Left lung (tissue), 10 donors: ENCODE data around the gene FAM171A2. TPM values are rescaled to one million over a fixed set of nuclear protein-coding genes. Genes with fewer than 3 reads are reported as not detected.

ENCODE experiments used
- ATAC-seq: fragments of 200-7000 bp; cut with Tn5 transposase; one replicate; pipeline ENCODE4 v1.9.1; 2020; ENCODE audit warnings: moderate library complexity
- DNase-seq, 4 donors: peaks; one replicate each; pipeline ENCODE4 v3.0.0-alpha.2; 2013 to 2020
- H3K27ac ChIP-seq, 2 donors: fragments of 200-600 bp; sonication (generic) in 1 of 2; one replicate each; pipeline versions ENCODE4 v1.5.0 to v1.8.0; 2020 to 2021
- H3K27me3 ChIP-seq, 2 donors: fragments of 200-600 bp; sonication (generic) in 1 of 2; one replicate each; pipeline versions ENCODE4 v1.5.0 to v1.8.0; 2020 to 2021
- H3K36me3 ChIP-seq, 2 donors: fragments of 200-600 bp; sonication (generic) in 1 of 2; one replicate each; pipeline versions ENCODE4 v1.5.0 to v1.8.0; 2020 to 2021
- H3K4me1 ChIP-seq, 2 donors: fragments of 200-600 bp; one replicate each; pipeline ENCODE4 v1.8.0; 2021
- H3K4me3 ChIP-seq, 2 donors: fragments of 200-600 bp; sonication (generic) in 1 of 2; one replicate each; pipeline versions ENCODE4 v1.5.0 to v1.8.0; 2020 to 2021; ENCODE audit warnings: mild to moderate bottlenecking in 1 of 2
- H3K9me3 ChIP-seq, 2 donors: fragments of 200-600 bp; sonication (generic) in 1 of 2; one replicate each; pipeline versions ENCODE4 v1.5.0 to v1.8.0; 2020 to 2021
- intact Hi-C, 2 donors: fragments of 100-400 bp; cut with DNase I; formaldehyde crosslinking; loops; one replicate each; pipeline versions ENCODE4 v1.11.2 to v1.14.2; 2022
- polyA plus RNA-seq, 6 donors: library from polyadenylated mRNA; unstranded; fragments of 120-200 nt; gene quantifications; one replicate each; pipeline ENCODE4 v1.2.1, GENCODE V29; 2013; ENCODE audit not compliant: insufficient read length in 6 of 6
- total RNA-seq, 2 donors: library from RNA; stranded (reverse); fragmentation: NEBNext Ultra II Directional; extraction: Animal tissue kit (Norgen Biotek cat#: 25700); gene quantifications; one replicate each; pipeline ENCODE4 v1.2.1, GENCODE V29; 2021
- TF ChIP-seq, protein P1 (sequence below), 2 donors: fragments of 200-600 bp; sonication (generic) in 1 of 2; IDR thresholded peaks; one replicate each; pipeline versions ENCODE4 v1.5.0 to v1.8.0; 2021; ENCODE audit warnings: antibody characterized with exemption in 2 of 2
- donor health status: DM: no; HTN: yes; CAD: no.
- donor health status: DM: no; HTN: no; CAD: no.

The FAM171A2 gene
- total and polyA plus RNA-seq, 8 donors, result 1.4 to 34.0 (median 29.4) TPM

DNA sequence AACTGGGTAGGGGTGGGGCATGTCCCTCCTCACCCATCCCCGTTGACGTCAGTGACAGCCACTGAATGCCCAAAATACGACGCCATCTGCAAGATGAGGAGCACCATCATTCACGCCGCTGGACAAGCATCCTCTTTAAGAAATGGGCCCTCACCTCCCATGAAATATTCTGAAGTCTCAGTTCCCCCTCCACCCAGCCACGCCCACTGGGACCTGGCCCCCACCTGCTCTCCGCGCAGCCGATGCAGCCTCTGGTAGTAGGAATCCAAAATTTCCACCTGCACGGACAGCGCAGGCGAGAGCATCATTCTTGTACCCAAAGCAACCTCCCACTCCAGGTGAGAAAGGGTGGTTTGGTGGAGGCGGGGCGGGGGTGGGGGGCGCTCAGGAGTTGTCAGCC is 20.2 kb upstream of the FAM171A2 start:
- ATAC-seq (no peak), DNase-seq (no peak)
- Histone ChIP-seq H3K36me3 (no peaks in the 10 kb centered on the region), H3K27ac (no peak overlapping the region), H3K27me3 (peaks cover 0 to 49% of the 10 kb centered on the region in 2 donors), H3K4me3 (no peak overlapping the region), H3K4me1 (peaks cover 12 to 17% of the 10 kb centered on the region in 2 donors), H3K9me3 (no peaks in the 10 kb centered on the region)
- TF ChIP-seq, protein P1, sequence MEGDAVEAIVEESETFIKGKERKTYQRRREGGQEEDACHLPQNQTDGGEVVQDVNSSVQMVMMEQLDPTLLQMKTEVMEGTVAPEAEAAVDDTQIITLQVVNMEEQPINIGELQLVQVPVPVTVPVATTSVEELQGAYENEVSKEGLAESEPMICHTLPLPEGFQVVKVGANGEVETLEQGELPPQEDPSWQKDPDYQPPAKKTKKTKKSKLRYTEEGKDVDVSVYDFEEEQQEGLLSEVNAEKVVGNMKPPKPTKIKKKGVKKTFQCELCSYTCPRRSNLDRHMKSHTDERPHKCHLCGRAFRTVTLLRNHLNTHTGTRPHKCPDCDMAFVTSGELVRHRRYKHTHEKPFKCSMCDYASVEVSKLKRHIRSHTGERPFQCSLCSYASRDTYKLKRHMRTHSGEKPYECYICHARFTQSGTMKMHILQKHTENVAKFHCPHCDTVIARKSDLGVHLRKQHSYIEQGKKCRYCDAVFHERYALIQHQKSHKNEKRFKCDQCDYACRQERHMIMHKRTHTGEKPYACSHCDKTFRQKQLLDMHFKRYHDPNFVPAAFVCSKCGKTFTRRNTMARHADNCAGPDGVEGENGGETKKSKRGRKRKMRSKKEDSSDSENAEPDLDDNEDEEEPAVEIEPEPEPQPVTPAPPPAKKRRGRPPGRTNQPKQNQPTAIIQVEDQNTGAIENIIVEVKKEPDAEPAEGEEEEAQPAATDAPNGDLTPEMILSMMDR (IDR thresholded peaks at IDR 0.05), result no peak
- intact Hi-C loops, result no loop called here

DNA sequence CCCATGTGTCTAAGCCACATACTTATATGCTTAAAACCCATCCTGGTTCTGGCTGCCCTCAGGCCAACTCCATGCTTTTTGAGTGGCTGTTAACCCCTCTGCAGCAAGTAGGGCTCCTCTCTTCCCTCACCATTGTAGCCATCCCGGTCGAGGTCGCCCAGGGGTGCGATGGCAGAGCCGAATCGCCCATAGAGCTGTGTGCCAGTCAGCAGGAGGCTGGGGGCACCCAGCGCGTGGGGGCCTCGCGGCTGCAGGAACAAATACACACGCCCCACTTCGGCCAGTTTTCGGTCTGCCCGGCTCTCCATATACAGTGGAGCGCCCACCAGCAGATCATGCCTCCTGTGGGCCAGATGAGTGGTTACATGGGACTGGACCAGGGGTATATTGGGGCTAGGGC is 19.7 kb upstream of the FAM171A2 start:
- Histone ChIP-seq H3K4me1 (peaks cover 12 to 17% of the 10 kb centered on the region in 2 donors), H3K9me3 (no peaks in the 10 kb centered on the region), H3K36me3 (no peaks in the 10 kb centered on the region), H3K27ac (no peak overlapping the region), H3K27me3 (peaks cover 0 to 49% of the 10 kb centered on the region in 2 donors), H3K4me3 (no peak overlapping the region)
- ATAC-seq (no peak), DNase-seq (no peak)
- intact Hi-C loops, result no loop called here
- TF ChIP-seq, protein P1 (IDR thresholded peaks at IDR 0.05), result no peak

DNA sequence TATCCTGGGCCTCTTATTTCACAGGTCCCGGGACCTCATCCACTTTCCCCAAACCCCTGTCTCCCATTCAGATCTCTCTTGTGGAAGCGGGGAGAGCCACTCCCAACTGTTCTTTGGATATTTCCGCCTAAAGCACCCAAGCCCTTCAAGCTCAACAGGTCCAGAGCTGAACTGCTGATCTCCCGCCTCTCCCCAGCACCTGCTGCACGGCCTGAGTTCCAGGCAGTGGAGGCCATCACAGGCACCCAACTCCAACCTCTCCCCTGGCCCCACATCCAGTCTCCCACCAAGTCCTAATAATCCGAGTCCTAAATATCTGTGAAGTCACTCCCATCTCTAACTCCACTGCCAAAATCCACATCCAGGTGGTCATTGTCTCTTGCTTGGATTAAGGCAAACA is 19.3 kb upstream of the FAM171A2 start:
- peaks cover 0 to 49% of the 10 kb centered on the region in 2 donors for H3K27me3 ChIP-seq
- no peak overlapping the region for H3K4me3 ChIP-seq
- peaks cover 12 to 17% of the 10 kb centered on the region in 2 donors for H3K4me1 ChIP-seq
- no peaks in the 10 kb centered on the region for H3K36me3 ChIP-seq
- H3K27ac ChIP-seq, result no peak overlapping the region
- TF ChIP-seq, protein P1 (IDR thresholded peaks at IDR 0.05), result no peak
- intact Hi-C loops, result no loop called here
- no peaks in the 10 kb centered on the region for H3K9me3 ChIP-seq
- DNase-seq (no peak), ATAC-seq (no peak)

DNA sequence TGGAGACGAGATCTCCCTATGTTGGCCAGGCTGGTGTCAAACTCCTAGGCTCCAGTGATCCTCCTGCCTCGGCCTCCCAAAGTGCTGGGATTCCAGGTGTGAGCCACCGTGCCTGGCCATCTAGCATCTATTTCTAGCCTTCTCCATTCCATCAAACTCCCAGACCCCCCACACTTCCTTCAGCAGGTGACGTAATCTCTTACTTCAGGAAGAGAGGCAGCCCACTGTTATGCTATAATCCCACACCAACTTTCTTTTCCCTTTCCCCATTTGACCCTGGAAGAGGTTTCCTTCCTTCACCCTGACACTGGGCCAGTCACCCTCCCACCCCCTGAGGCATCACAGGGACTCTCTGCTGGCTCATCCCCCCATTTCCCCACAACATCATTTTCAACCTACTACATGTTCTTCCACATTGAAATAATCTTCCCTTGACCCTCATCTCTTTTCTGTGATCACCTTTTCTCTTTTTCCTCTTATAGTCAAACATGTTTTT is 18.2 kb upstream of the FAM171A2 start:
- H3K27me3 ChIP-seq, result peaks cover 0 to 47% of the 10 kb centered on the region in 2 donors
- intact Hi-C loops, result no loop called here
- no peak for ATAC-seq
- no peak overlapping the region for H3K27ac ChIP-seq
- H3K9me3 ChIP-seq, result no peaks in the 10 kb centered on the region
- peaks cover 12 to 17% of the 10 kb centered on the region in 2 donors for H3K4me1 ChIP-seq
- DNase-seq, result no peak
- no peaks in the 10 kb centered on the region for H3K36me3 ChIP-seq
- TF ChIP-seq, protein P1 (IDR thresholded peaks at IDR 0.05), result no peak
- H3K4me3 ChIP-seq, result no peak overlapping the region

DNA sequence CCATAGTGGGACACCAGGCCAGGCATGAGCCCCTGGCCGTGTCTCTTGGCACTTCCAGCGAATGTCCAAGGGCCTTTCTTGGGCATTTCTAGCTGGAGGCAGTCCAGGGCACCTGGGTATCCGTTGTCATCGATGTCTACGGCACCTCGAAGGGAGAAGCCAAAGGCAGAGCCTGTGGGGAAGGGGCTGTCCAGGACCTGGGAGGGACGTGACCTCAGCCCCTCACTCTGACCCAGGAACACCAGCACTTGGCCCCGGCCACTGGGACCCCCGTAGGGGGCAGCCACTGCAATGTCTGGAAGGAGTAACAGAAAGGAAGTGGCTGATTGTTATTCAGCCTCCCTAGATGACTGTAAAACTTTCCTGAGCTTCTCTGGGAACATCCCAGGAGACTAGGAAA is 17.1 kb upstream of the FAM171A2 start:
- intact Hi-C loops, result no loop called here
- ATAC-seq (no peak), DNase-seq (no peak)
- H3K27me3 ChIP-seq, result peaks cover 0 to 36% of the 10 kb centered on the region in 2 donors
- no peaks in the 10 kb centered on the region for H3K9me3 ChIP-seq
- H3K36me3 ChIP-seq, result no peaks in the 10 kb centered on the region
- H3K4me1 ChIP-seq, result peaks cover 9 to 14% of the 10 kb centered on the region in 2 donors
- no peak overlapping the region for H3K27ac ChIP-seq
- TF ChIP-seq, protein P1 (IDR thresholded peaks at IDR 0.05), result no peak
- no peak overlapping the region for H3K4me3 ChIP-seq
